Esophagus muscularis mucosa (tissue), 4 donors: Measurements from ENCODE around the gene WDR5.

ENCODE experiments used
- CTCF ChIP-seq, 3 experiments: fragments of 200-600 bp in 2 of 3; fragments of 450-650 bp in 1 of 3; sonication (generic) in 2 of 3; IDR thresholded peaks; one replicate each; pipeline ENCODE4 v1.5.1; 2017 to 2019; ENCODE audit warnings: antibody characterized with exemption in 3 of 3, mild to moderate bottlenecking in 2 of 3, moderate library complexity in 1 of 3
- EP300 ChIP-seq: sonication (generic); formaldehyde crosslinking; IDR thresholded peaks from one replicate; pipeline ENCODE4 v1.6.1; 2017; ENCODE audit warnings: antibody characterized with exemption
- POLR2A ChIP-seq: fragments of 450-650 bp; IDR thresholded peaks from one replicate; pipeline ENCODE4 v1.6.1; 2017; ENCODE audit warnings: antibody characterized with exemption, moderate library complexity, mild to moderate bottlenecking, low read depth
- POLR2AphosphoS5 ChIP-seq, 2 donors: sonication (generic); formaldehyde crosslinking; IDR thresholded peaks; one replicate each; pipeline ENCODE4 v1.6.1; 2017; ENCODE audit warnings: antibody characterized with exemption in 2 of 2

- TF ChIP-seq POLR2AphosphoS5 (IDR thresholded peaks at IDR 0.05) (no peak), CTCF (IDR thresholded peaks at IDR 0.05) (no peak), POLR2A (no peak), EP300 (no peak)
Observed at GRCh38 chr9:134171316-134172197, 35.7 kb downstream of the WDR5 start.
